Neural progenitor cell (in vitro differentiated cells): ENCODE results near the gene SRSF8. TPM values are rescaled to one million over a fixed set of nuclear protein-coding genes. Genes with fewer than 3 reads are reported as not detected.

Experiments
- DNase-seq: peaks from one replicate; pipeline ENCODE4 v3.0.0-alpha.2; 2016; ENCODE audit warnings: low spot score
- H2AFZ ChIP-seq: fragments of 200-600 bp; sonication (generic); replicated peaks from 2 replicates; pipeline ENCODE4 v1.6.1; 2016; ENCODE audit warnings: antibody characterized with exemption
- H3F3A ChIP-seq: fragments of 200-600 bp; sonication (generic); 2 replicates; pipeline ENCODE4 v1.6.1; 2016; ENCODE audit warnings: antibody characterized with exemption, low read depth
- H3K27ac ChIP-seq: fragments of 200-600 bp; sonication (generic); 2 replicates; pipeline ENCODE4 v1.5.1; 2016; ENCODE audit warnings: mild to moderate bottlenecking
- H3K27me3 ChIP-seq: fragments of 200-600 bp; sonication (generic); 2 replicates; pipeline ENCODE4 v1.6.1; 2016; ENCODE audit warnings: mild to moderate bottlenecking, moderate library complexity
- H3K36me3 ChIP-seq: fragments of 200-600 bp; sonication (generic); 2 replicates; pipeline ENCODE4 v1.5.1; 2016
- H3K4me1 ChIP-seq: fragments of 200-600 bp; sonication (generic); 2 replicates; pipeline ENCODE4 v1.6.1; 2016; ENCODE audit warnings: mixed run types
- H3K4me2 ChIP-seq: fragments of 200-600 bp; sonication (generic); 2 replicates; pipeline ENCODE4 v1.6.1; 2016
- H3K4me3 ChIP-seq: fragments of 200-600 bp; sonication (generic); 2 replicates; pipeline ENCODE4 v1.5.1; 2016
- H3K79me2 ChIP-seq: fragments of 200-600 bp; sonication (generic); 2 replicates; pipeline ENCODE4 v1.6.1; 2016; ENCODE audit warnings: low read depth
- H3K9ac ChIP-seq: fragments of 200-600 bp; sonication (generic); 2 replicates; pipeline ENCODE4 v1.6.1; 2016
- H3K9me3 ChIP-seq: fragments of 200-600 bp; sonication (generic); 2 replicates; pipeline ENCODE4 v1.5.1; 2016; ENCODE audit warnings: low read depth
- H4K20me1 ChIP-seq: fragments of 200-600 bp; sonication (generic); 2 replicates; pipeline ENCODE4 v1.6.1; 2016; ENCODE audit warnings: low read depth
- H3K27ac Mint-ChIP-seq: 3 replicates; pipeline ENCODE4 v1.8.0; 2021; ENCODE audit warnings: mixed read lengths
- H3K27me3 Mint-ChIP-seq: 2 replicates; pipeline ENCODE4 v1.8.0; 2022; ENCODE audit warnings: low read depth, mild to moderate bottlenecking, inconsistent platforms, moderate library complexity, mixed read lengths; ENCODE audit not compliant: insufficient read depth
- H3K36me3 Mint-ChIP-seq: 3 replicates; pipeline ENCODE4 v1.8.0; 2021; ENCODE audit warnings: mixed read lengths
- H3K4me1 Mint-ChIP-seq: 3 replicates; pipeline ENCODE4 v1.8.0; 2021; ENCODE audit warnings: mixed read lengths
- H3K4me3 Mint-ChIP-seq: 3 replicates; pipeline ENCODE4 v1.8.0; 2021; ENCODE audit warnings: mild to moderate bottlenecking, moderate library complexity, mixed read lengths
- H3K9me3 Mint-ChIP-seq: 3 replicates; pipeline ENCODE4 v1.8.0; 2020; ENCODE audit warnings: mixed read lengths
- EZH2 ChIP-seq: fragments of 200-600 bp; sonication (generic); IDR thresholded peaks from 2 replicates; pipeline ENCODE4 v1.6.1; 2017; ENCODE audit warnings: antibody characterized with exemption, mild to moderate bottlenecking, moderate library complexity
- EZH2phosphoT487 ChIP-seq: fragments of 200-600 bp; sonication (generic); IDR thresholded peaks from 2 replicates; pipeline ENCODE4 v1.6.1; 2017; ENCODE audit warnings: antibody characterized with exemption
- total RNA-seq: library from RNA; depleted of rRNA; stranded (reverse); fragments of >200 nt; gene quantifications from 2 replicates; pipeline ENCODE4 v1.2.3, GENCODE V29; 2015; ENCODE audit warnings: low replicate concordance
- TF ChIP-seq, protein P1 (sequence below): fragments of 200-600 bp; sonication (generic); IDR thresholded peaks from 2 replicates; pipeline ENCODE4 v1.5.1; 2017; ENCODE audit warnings: antibody characterized with exemption, mild to moderate bottlenecking

The SRSF8 gene
- total RNA-seq, 1 donor from 2014 or later, result 17.6 TPM

- H3K79me2 ChIP-seq, result no peaks in the 10 kb centered on the region
- H3K4me1 ChIP-seq, result no peaks in the 10 kb centered on the region
- Mint-ChIP-seq H3K27me3 (no peaks in the 10 kb centered on the region), H3K4me3 (no peak overlapping the region), H3K36me3 (no peaks in the 10 kb centered on the region), H3K4me1 (peaks cover 4% of the 10 kb centered on the region), H3K27ac (no peak overlapping the region), H3K9me3 (peaks cover 4% of the 10 kb centered on the region)
- no peak overlapping the region for H3K4me2 ChIP-seq
- no peaks in the 10 kb centered on the region for H3K36me3 ChIP-seq
- no peaks in the 10 kb centered on the region for H3F3A ChIP-seq
- H3K9me3 ChIP-seq, result no peaks in the 10 kb centered on the region
- no peaks in the 10 kb centered on the region for H4K20me1 ChIP-seq
- TF ChIP-seq EZH2phosphoT487 (no peak), EZH2 (no peak)
- TF ChIP-seq, protein P1, sequence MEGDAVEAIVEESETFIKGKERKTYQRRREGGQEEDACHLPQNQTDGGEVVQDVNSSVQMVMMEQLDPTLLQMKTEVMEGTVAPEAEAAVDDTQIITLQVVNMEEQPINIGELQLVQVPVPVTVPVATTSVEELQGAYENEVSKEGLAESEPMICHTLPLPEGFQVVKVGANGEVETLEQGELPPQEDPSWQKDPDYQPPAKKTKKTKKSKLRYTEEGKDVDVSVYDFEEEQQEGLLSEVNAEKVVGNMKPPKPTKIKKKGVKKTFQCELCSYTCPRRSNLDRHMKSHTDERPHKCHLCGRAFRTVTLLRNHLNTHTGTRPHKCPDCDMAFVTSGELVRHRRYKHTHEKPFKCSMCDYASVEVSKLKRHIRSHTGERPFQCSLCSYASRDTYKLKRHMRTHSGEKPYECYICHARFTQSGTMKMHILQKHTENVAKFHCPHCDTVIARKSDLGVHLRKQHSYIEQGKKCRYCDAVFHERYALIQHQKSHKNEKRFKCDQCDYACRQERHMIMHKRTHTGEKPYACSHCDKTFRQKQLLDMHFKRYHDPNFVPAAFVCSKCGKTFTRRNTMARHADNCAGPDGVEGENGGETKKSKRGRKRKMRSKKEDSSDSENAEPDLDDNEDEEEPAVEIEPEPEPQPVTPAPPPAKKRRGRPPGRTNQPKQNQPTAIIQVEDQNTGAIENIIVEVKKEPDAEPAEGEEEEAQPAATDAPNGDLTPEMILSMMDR, result no peak
- no peak for DNase-seq
- no peak overlapping the region for H2AFZ ChIP-seq
- no peak overlapping the region for H3K4me3 ChIP-seq
- no peak overlapping the region for H3K9ac ChIP-seq
- H3K27me3 ChIP-seq, result no peaks in the 10 kb centered on the region
- no peak overlapping the region for H3K27ac ChIP-seq
Observed at GRCh38 chr11:95119361-95120060, 52.8 kb downstream of the SRSF8 start.

Other genes starting within 250 kb of the SRSF8 start
- 61.4 and 103 TPM in 2 replicates for gene CWC15, start 93.4 kb upstream of the SRSF8 start, total RNA-seq
- 4.8 and 6.8 TPM in 2 replicates for gene KDM4D, start 93.2 kb upstream of the SRSF8 start, total RNA-seq
- not detected in 2 replicates for gene KDM4E, start 41.7 kb upstream of the SRSF8 start, total RNA-seq
- gene KDM4F, start 17.5 kb upstream of the SRSF8 start, total RNA-seq, result not detected in 2 replicates
- gene ENDOD1, start 22.9 kb downstream of the SRSF8 start, total RNA-seq, result 1.9 and 2.0 TPM in 2 replicates
- 140 and 234 TPM in 2 replicates for gene SESN3, start 164.3 kb downstream of the SRSF8 start, total RNA-seq